CD14-positive monocyte (primary cell): Measurements from ENCODE around the gene PCDH1. TPM values are rescaled to one million over a fixed set of nuclear protein-coding genes. Genes with fewer than 3 reads are reported as not detected.

Experiments
- DNase-seq, 3 donors: peaks; one replicate each; pipeline ENCODE4 v3.0.0-alpha.2; 2011 to 2022
- H2AFZ ChIP-seq: 2 replicates; pipeline ENCODE4 v1.6.0; 2012; ENCODE audit warnings: mild to moderate bottlenecking, low read depth, low read length, inconsistent platforms; ENCODE audit not compliant: insufficient read depth, poor library complexity, severe bottlenecking
- H3K27ac ChIP-seq, 2 donors: 1 replicate in 1 of 2; 2 replicates in 1 of 2; pipeline ENCODE4 v1.5.1; 2012 to 2013; ENCODE audit warnings: low read length in 2 of 2, control low read depth in 1 of 2, inconsistent platforms in 1 of 2, low read depth in 1 of 2, mild to moderate bottlenecking in 1 of 2
- H3K27me3 ChIP-seq, 2 donors: one replicate each; pipeline versions ENCODE4 v1.6.0 to v1.6.1; 2011 to 2013; ENCODE audit warnings: low read length in 2 of 2; ENCODE audit not compliant: control insufficient read depth in 2 of 2, insufficient read depth in 2 of 2
- H3K36me3 ChIP-seq, 2 donors: replicated peaks in 1 of 2; 1 replicate in 1 of 2; 2 replicates in 1 of 2; pipeline versions ENCODE4 v1.5.1 to v1.6.1; 2012 to 2013; ENCODE audit warnings: low read length in 2 of 2, control low read depth in 1 of 2, inconsistent platforms in 1 of 2, mild to moderate bottlenecking in 1 of 2; ENCODE audit not compliant: insufficient read depth in 2 of 2, control insufficient read depth in 1 of 2
- H3K4me1 ChIP-seq, 2 donors: 1 replicate in 1 of 2; 2 replicates in 1 of 2; pipeline versions ENCODE4 v1.5.1 to v1.6.1; 2012 to 2013; ENCODE audit warnings: low read length in 2 of 2, control low read depth in 1 of 2, inconsistent platforms in 1 of 2, mild to moderate bottlenecking in 1 of 2, moderate library complexity in 1 of 2; ENCODE audit not compliant: insufficient read depth in 2 of 2, control insufficient read depth in 1 of 2
- H3K4me2 ChIP-seq: replicated peaks from 2 replicates; pipeline ENCODE3; 2012; ENCODE audit warnings: low read length, moderate library complexity, mild to moderate bottlenecking; ENCODE audit not compliant: poor library complexity, severe bottlenecking; ENCODE audit errors: extremely low read depth
- H3K4me3 ChIP-seq, 3 experiments: fragments of 200-600 bp in 1 of 3; sonication (generic) in 1 of 3; replicated peaks in 1 of 3; 1 replicate in 2 of 3; 2 replicates in 1 of 3; pipeline ENCODE4 v1.5.1; 2011 to 2013; ENCODE audit warnings: low read length in 3 of 3, mild to moderate bottlenecking in 3 of 3, control low read depth in 2 of 3, low read depth in 2 of 3, inconsistent platforms in 1 of 3, moderate library complexity in 1 of 3
- H3K79me2 ChIP-seq: 2 replicates; pipeline ENCODE4 v1.6.0; 2012; ENCODE audit warnings: mild to moderate bottlenecking, control low read depth, inconsistent platforms, low read length, moderate library complexity; ENCODE audit not compliant: insufficient read depth
- H3K9ac ChIP-seq: 2 replicates; pipeline ENCODE4 v1.6.0; 2017; ENCODE audit warnings: low read length, mild to moderate bottlenecking; ENCODE audit not compliant: insufficient read depth, poor library complexity, severe bottlenecking
- H3K9me3 ChIP-seq, 2 donors: replicated peaks in 1 of 2; 1 replicate in 1 of 2; 2 replicates in 1 of 2; pipeline versions ENCODE4 v1.5.1 to v1.6.1; 2012 to 2013; ENCODE audit warnings: low read length in 2 of 2, control low read depth in 1 of 2; ENCODE audit not compliant: control insufficient read depth in 1 of 2, insufficient read depth in 1 of 2
- H4K20me1 ChIP-seq: 2 replicates; pipeline ENCODE4 v1.6.0; 2012; ENCODE audit warnings: mild to moderate bottlenecking, low read length, control low read depth, moderate library complexity; ENCODE audit not compliant: insufficient read depth
- H3K27ac Mint-ChIP-seq, 7 donors: one replicate each; pipeline ENCODE4 v1.8.0; 2020; ENCODE audit warnings: mild to moderate bottlenecking in 7 of 7, mixed read lengths in 7 of 7, moderate library complexity in 6 of 7, inconsistent platforms in 2 of 7
- H3K27me3 Mint-ChIP-seq, 3 donors: one replicate each; pipeline ENCODE4 v1.8.0; 2021 to 2022; ENCODE audit warnings: low read depth in 3 of 3, mild to moderate bottlenecking in 3 of 3, mixed read lengths in 3 of 3, moderate library complexity in 3 of 3, inconsistent platforms in 1 of 3
- H3K36me3 Mint-ChIP-seq, 2 donors: one replicate each; pipeline ENCODE4 v1.8.0; 2020; ENCODE audit warnings: mixed read lengths in 2 of 2, inconsistent platforms in 1 of 2, mild to moderate bottlenecking in 1 of 2
- H3K4me1 Mint-ChIP-seq: one replicate; pipeline ENCODE4 v1.8.0; 2020; ENCODE audit warnings: mild to moderate bottlenecking, mixed read lengths
- H3K4me3 Mint-ChIP-seq, 2 donors: one replicate each; pipeline ENCODE4 v1.8.0; 2020; ENCODE audit warnings: mild to moderate bottlenecking in 2 of 2, mixed read lengths in 2 of 2, moderate library complexity in 1 of 2
- H3K9me3 Mint-ChIP-seq, 7 donors: one replicate each; pipeline ENCODE4 v1.8.0; 2020 to 2022; ENCODE audit warnings: mixed read lengths in 7 of 7, mild to moderate bottlenecking in 6 of 7, moderate library complexity in 6 of 7, inconsistent platforms in 2 of 7
- WGBS: methylation state at CpG from one replicate; pipeline ENCODE4 v1.1.5; 2013; ENCODE audit warnings: missing lambda C conversion rate; ENCODE audit not compliant: insufficient coverage; 5-methylcytosine and 5-hydroxymethylcytosine counted together
- intact Hi-C, 2 donors: fragments of 100-400 bp; cut with micrococcal nuclease; formaldehyde crosslinking; loops; one replicate each; pipeline versions ENCODE4 v1.15.0 to v1.15.1; 2023
- polyA plus RNA-seq, 3 donors: library from polyadenylated mRNA; depleted of rRNA in 1 of 3; unstranded in 2 of 3; stranded (reverse) in 1 of 3; fragments of 300-500 nt in 2 of 3; fragments of >200 nt in 1 of 3; fragmentation: Illumina TruSeq in 2 of 3; gene quantifications; 1 replicate in 2 of 3; 2 replicates in 1 of 3; pipeline ENCODE4 v1.2.3, GENCODE V29; 2012 to 2021
- TF ChIP-seq, protein P1 (sequence below): fragments of 200-600 bp; IDR thresholded peaks from one replicate; pipeline ENCODE4 v1.8.0; 2022; ENCODE audit warnings: antibody characterized with exemption, mild to moderate bottlenecking

Gene PCDH1
- polyA plus RNA-seq, 3 donors: not detected

DNA sequence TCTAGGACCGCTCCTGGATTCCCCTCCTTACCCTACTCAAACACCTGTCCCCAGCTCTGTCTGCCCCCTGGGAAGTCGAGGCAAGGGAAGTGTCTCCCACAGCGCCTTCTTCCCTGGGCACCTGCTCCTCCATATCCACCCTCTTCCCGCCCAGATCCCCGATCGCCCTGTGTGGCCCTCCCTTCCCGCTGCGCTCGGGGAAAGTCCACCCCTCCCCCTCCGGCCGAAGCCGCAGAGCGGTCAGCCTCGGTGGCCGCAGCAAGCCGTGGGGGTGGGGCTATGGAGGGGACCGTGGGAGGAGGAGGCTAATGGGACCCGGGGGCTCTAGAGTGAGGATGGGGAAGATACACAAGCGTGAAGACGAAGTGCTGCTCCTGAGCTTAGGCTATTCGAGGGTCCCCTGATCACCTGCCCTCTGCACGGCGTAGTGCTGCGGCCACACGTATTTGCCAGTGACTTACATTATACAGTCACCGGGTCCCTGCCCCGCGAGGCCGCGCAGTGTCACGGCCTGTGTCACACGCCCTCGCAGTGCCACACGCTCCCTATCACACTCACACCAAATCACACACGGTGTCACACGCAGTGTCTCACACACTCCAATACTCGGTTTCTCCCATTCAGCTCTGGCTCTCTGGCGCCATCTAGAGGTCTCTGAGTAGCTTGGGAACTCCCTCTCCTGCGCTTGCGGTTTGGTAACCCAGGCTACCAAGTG lies 658 bp upstream of the PCDH1 start:
- Histone ChIP-seq H3K9me3 (peaks cover 2 to 52% of the 10 kb centered on the region in 2 donors), H3K4me2 (peak overlapping the region; percentile 62), H3K27ac (no peak overlapping the region), H3K79me2 (no peaks in the 10 kb centered on the region), H3K9ac (no peak overlapping the region), H2AFZ (peak overlapping the region; percentile 35), H4K20me1 (peaks cover 4% of the 10 kb centered on the region), H3K4me1 (peaks cover 12 to 18% of the 10 kb centered on the region in 2 donors), H3K27me3 (peaks cover 74 to 92% of the 10 kb centered on the region in 2 donors), H3K36me3 (no peaks in the 10 kb centered on the region), H3K4me3 (peak overlapping the region in 1 of 3 experiments; percentile 58)
- TF ChIP-seq, protein P1, sequence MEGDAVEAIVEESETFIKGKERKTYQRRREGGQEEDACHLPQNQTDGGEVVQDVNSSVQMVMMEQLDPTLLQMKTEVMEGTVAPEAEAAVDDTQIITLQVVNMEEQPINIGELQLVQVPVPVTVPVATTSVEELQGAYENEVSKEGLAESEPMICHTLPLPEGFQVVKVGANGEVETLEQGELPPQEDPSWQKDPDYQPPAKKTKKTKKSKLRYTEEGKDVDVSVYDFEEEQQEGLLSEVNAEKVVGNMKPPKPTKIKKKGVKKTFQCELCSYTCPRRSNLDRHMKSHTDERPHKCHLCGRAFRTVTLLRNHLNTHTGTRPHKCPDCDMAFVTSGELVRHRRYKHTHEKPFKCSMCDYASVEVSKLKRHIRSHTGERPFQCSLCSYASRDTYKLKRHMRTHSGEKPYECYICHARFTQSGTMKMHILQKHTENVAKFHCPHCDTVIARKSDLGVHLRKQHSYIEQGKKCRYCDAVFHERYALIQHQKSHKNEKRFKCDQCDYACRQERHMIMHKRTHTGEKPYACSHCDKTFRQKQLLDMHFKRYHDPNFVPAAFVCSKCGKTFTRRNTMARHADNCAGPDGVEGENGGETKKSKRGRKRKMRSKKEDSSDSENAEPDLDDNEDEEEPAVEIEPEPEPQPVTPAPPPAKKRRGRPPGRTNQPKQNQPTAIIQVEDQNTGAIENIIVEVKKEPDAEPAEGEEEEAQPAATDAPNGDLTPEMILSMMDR: peak; percentile 98
- intact Hi-C loops: loop anchor here in 1 of 2 donors (5.0 kb wide), 1 partner anchor 177 kb away; no protein-coding TSS in a partner anchor
- WGBS: under 1% methylated on average over 28 of the region's 40 CpGs
- Mint-ChIP-seq H3K27me3 (peaks cover 88 to 97% (median 93%) of the 10 kb centered on the region in 3 donors), H3K36me3 (peaks cover 0 to 12% of the 10 kb centered on the region in 2 donors), H3K4me3 (peak overlapping the region; percentile 72 to 98), H3K9me3 (peaks cover 0 to 30% (median 12%) of the 10 kb centered on the region in 7 donors), H3K4me1 (peaks cover 25% of the 10 kb centered on the region), H3K27ac (peak overlapping the region in 1 of 7 donors; percentile 73)
- peak; percentile 84 to 92 (median 89) for DNase-seq

DNA sequence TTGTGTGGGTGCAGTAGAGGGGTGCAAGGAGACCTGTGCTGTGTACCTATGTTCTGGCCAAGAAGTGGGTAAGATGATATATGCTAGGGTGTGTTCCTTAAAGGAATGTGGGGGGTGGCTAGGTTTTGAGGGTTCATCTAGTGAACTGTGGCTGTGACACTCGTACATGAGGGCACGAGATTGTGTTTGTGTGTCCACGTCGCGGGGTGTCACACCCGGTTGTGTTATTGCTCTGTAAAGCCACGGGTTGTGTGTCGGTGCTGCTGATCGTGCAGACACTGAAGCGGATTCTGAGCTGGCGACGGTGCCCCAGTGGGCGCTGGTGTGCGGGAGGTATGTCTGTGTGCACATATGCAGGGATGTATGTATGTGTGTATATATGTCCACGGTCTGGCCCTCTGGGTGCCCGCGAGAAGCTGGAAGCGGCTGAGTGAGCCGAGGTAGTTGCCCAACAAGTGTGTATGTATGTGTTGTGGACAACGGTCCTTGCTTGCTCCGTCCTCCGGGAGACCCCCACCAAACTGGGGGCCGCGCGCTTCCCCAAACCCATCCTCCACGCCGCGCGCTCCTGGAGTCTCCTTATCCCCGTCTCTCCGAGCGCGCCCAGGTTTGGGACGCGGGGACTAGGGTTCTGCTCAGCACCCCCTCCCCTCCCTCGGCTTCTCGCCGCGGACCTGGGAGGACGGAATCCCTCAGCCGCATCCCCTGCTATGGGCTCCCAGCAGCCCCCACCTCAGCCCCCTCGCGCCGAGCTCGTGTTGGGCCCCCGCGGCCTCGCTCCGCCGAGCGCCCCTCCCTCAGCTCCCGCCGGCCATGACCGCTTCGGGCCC lies 639 bp downstream of the PCDH1 start:
- Histone ChIP-seq H3K27me3 (peaks cover 66 to 90% of the 10 kb centered on the region in 2 donors), H3K4me2 (peak overlapping the region; percentile 61), H3K9ac (no peak overlapping the region), H3K9me3 (peaks cover 2 to 43% of the 10 kb centered on the region in 2 donors), H3K4me1 (peaks cover 12 to 18% of the 10 kb centered on the region in 2 donors), H3K27ac (no peak overlapping the region), H3K4me3 (peak overlapping the region in 1 of 3 experiments; percentile 44), H2AFZ (peak overlapping the region; percentile 35), H4K20me1 (peaks cover 4% of the 10 kb centered on the region), H3K79me2 (no peaks in the 10 kb centered on the region), H3K36me3 (no peaks in the 10 kb centered on the region)
- WGBS: 3% methylated on average over 52 of the region's 55 CpGs
- Mint-ChIP-seq H3K27me3 (peaks cover 87 to 96% (median 92%) of the 10 kb centered on the region in 3 donors), H3K9me3 (peaks cover 0 to 24% (median 9%) of the 10 kb centered on the region in 7 donors), H3K4me3 (peak overlapping the region; percentile 74 to 86), H3K36me3 (peaks cover 0 to 10% of the 10 kb centered on the region in 2 donors), H3K4me1 (peaks cover 23% of the 10 kb centered on the region), H3K27ac (no peak overlapping the region)
- TF ChIP-seq, protein P1: no peak
- intact Hi-C loops: loop anchor here in 1 of 2 donors (5.0 kb wide), 1 partner anchor 175 kb away; no protein-coding TSS in a partner anchor
- no peak for DNase-seq
